Keratinocyte (primary cell): ENCODE measurements around the gene ALKBH5. TPM values are rescaled to one million over a fixed set of nuclear protein-coding genes. Genes with fewer than 3 reads are reported as not detected.

ENCODE experiments used
- DNase-seq: peaks from one replicate; pipeline ENCODE4 v3.0.0-alpha.2; 2011; ENCODE audit warnings: low read depth, missing footprints, low spot score
- FAIRE-seq: peaks from 2 replicates; lab custom pipeline; 2011; peaks lifted over from hg19 to GRCh38; lab: Jason Lieb, UNC
- H2AFZ ChIP-seq: 2 replicates; pipeline ENCODE4 v1.6.0; 2012; ENCODE audit warnings: low read length, control low read depth, inconsistent platforms; ENCODE audit not compliant: control insufficient read depth
- H3K27ac ChIP-seq: 2 replicates; pipeline ENCODE4 v1.5.1; 2011; ENCODE audit warnings: low read length; ENCODE audit not compliant: control insufficient read depth, insufficient read depth
- H3K27me3 ChIP-seq: 3 replicates; pipeline ENCODE4 v1.6.0; 2011; ENCODE audit warnings: low read length; ENCODE audit not compliant: control insufficient read depth, insufficient read depth; ENCODE audit errors: extremely low read depth
- H3K36me3 ChIP-seq, 2 experiments: 2 replicates in 1 of 2; 3 replicates in 1 of 2; pipeline ENCODE4 v1.5.1; 2011; ENCODE audit warnings: low read length in 2 of 2, mild to moderate bottlenecking in 1 of 2; ENCODE audit not compliant: control insufficient read depth in 2 of 2, insufficient read depth in 2 of 2; ENCODE audit errors: extremely low read depth in 1 of 2
- H3K4me1 ChIP-seq: 3 replicates; pipeline ENCODE4 v1.5.1; 2011; ENCODE audit warnings: low read length; ENCODE audit not compliant: control insufficient read depth, insufficient read depth; ENCODE audit errors: extremely low read depth
- H3K4me2 ChIP-seq: 3 replicates; pipeline ENCODE4 v1.6.0; 2011; ENCODE audit warnings: low read depth, low read length; ENCODE audit not compliant: control insufficient read depth, insufficient read depth; ENCODE audit errors: extremely low read depth
- H3K4me3 ChIP-seq, 3 experiments: fragments of 200-600 bp in 1 of 3; sonication (generic) in 1 of 3; 2 replicates in 2 of 3; 3 replicates in 1 of 3; pipeline ENCODE4 v1.5.1; 2011 to 2016; ENCODE audit warnings: low read length in 3 of 3, mild to moderate bottlenecking in 3 of 3, control low read depth in 2 of 3, inconsistent platforms in 1 of 3, low read depth in 1 of 3, mixed read lengths in 1 of 3, mixed run types in 1 of 3, moderate library complexity in 1 of 3; ENCODE audit not compliant: control insufficient read depth in 2 of 3, insufficient read depth in 2 of 3; ENCODE audit errors: extremely low read depth in 1 of 3
- H3K79me2 ChIP-seq: 2 replicates; pipeline ENCODE4 v1.6.0; 2012; ENCODE audit warnings: low read length; ENCODE audit not compliant: control insufficient read depth, insufficient read depth
- H3K9ac ChIP-seq: 3 replicates; pipeline ENCODE4 v1.6.0; 2011; ENCODE audit warnings: low read length; ENCODE audit not compliant: control insufficient read depth, insufficient read depth; ENCODE audit errors: extremely low read depth
- H3K9me1 ChIP-seq: 3 replicates; pipeline ENCODE4 v1.6.0; 2011; ENCODE audit warnings: low read length; ENCODE audit not compliant: control insufficient read depth, insufficient read depth; ENCODE audit errors: extremely low read depth
- H3K9me3 ChIP-seq: 2 replicates; pipeline ENCODE4 v1.5.1; 2012; ENCODE audit warnings: low read depth, low read length; ENCODE audit not compliant: control insufficient read depth
- H4K20me1 ChIP-seq: 3 replicates; pipeline ENCODE4 v1.6.0; 2011; ENCODE audit warnings: low read length; ENCODE audit not compliant: control insufficient read depth, insufficient read depth; ENCODE audit errors: extremely low read depth
- CTCF ChIP-seq, 3 experiments: IDR thresholded peaks in 1 of 3; conservative IDR thresholded peaks in 1 of 3; optimal IDR thresholded peaks in 1 of 3; 2 replicates in 2 of 3; 3 replicates in 1 of 3; pipeline versions ENCODE3 to v1.5.1; 2011; ENCODE audit warnings: low read length in 3 of 3, mild to moderate bottlenecking in 3 of 3, moderate library complexity in 2 of 3, control low read depth in 1 of 3, inconsistent platforms in 1 of 3; ENCODE audit not compliant: insufficient read depth in 2 of 3; ENCODE audit errors: extremely low read depth in 1 of 3
- EZH2 ChIP-seq: IDR thresholded peaks from one replicate; pipeline ENCODE4 v1.6.1; 2012; ENCODE audit warnings: inconsistent platforms, mild to moderate bottlenecking, low read length, moderate library complexity
- dilution Hi-C: fragments of 300-500 bp; cut with MboI; formaldehyde crosslinking; loops from one replicate; pipeline ENCODE4 v1.7.0; 2020; ENCODE audit warnings: low sequenced_read_pairs; ENCODE audit not compliant: extremely low pct_ligation_motif_present
- polyA plus RNA-seq, 5 experiments: library from polyadenylated mRNA; depleted of rRNA in 3 of 5; stranded (reverse) in 3 of 5; stranded (forward) in 1 of 5; unstranded in 1 of 5; fragments of >200 nt; gene quantifications; 1 replicate in 1 of 5; 2 replicates in 3 of 5; 3 replicates in 1 of 5; pipeline versions ENCODE4 v1.2.1 to v1.2.3, GENCODE V29; 2011 to 2012; ENCODE audit warnings: missing spikeins in 2 of 5, low read depth in 1 of 5, low replicate concordance in 1 of 5

Gene ALKBH5
- polyA plus RNA-seq, 1 donor (not counting 4 experiments of a cell fraction or from before 2014, with no cell fraction given) = 50.2 TPM

DNA sequence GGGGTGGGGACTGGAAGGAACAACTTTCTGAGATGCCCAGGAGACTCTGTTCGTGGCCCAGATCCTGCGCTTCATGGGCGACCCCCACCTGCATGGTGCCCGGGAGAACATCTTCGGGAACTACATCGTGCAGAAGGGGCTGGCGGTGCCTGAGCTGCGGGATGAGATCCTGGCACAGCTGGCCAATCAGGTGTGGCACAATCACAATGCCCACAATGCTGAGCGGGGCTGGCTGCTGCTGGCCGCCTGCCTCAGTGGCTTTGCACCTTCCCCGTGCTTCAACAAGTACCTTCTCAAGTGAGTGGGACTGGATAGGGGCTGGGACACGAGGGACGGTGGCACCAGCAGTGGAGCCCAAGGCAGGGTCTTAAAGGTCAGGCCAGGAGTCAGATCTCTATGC, 37.8 kb upstream of the ALKBH5 start:
- Histone ChIP-seq H3K27ac (no peak overlapping the region), H3K4me3 (no peak overlapping the region), H3K4me2 (no peak overlapping the region), H2AFZ (no peak overlapping the region), H3K9me1 (no peaks in the 10 kb centered on the region), H4K20me1 (no peaks in the 10 kb centered on the region), H3K4me1 (no peaks in the 10 kb centered on the region), H3K9me3 (no peaks in the 10 kb centered on the region), H3K36me3 (no peaks in the 10 kb centered on the region), H3K79me2 (no peaks in the 10 kb centered on the region), H3K27me3 (peaks cover 4% of the 10 kb centered on the region), H3K9ac (no peak overlapping the region)
- FAIRE-seq = no peak
- dilution Hi-C loops = no loop called here
- no peak for DNase-seq
- TF ChIP-seq CTCF (optimal IDR thresholded peaks at IDR 0.05 in 1 of 3, IDR thresholded peaks at IDR 0.05 in 1 of 3, conservative IDR thresholded peaks at IDR 0.05 in 1 of 3; ENCODE audit: extremely low read depth in 1 of 3, insufficient read depth in 2 of 3, low read length in 3 of 3) = no peak
- no peak for TF ChIP-seq EZH2

- DNase-seq (no peak), FAIRE-seq (no peak)
- Histone ChIP-seq H3K79me2 (no peaks in the 10 kb centered on the region), H3K27me3 (peaks cover 4% of the 10 kb centered on the region), H3K9ac (no peak overlapping the region), H2AFZ (no peak overlapping the region), H3K4me1 (no peaks in the 10 kb centered on the region), H3K4me2 (no peak overlapping the region), H3K36me3 (no peaks in the 10 kb centered on the region), H3K27ac (no peak overlapping the region), H3K9me1 (no peaks in the 10 kb centered on the region), H4K20me1 (no peaks in the 10 kb centered on the region), H3K4me3 (no peak overlapping the region), H3K9me3 (no peaks in the 10 kb centered on the region)
- dilution Hi-C loops = no loop called here
- TF ChIP-seq CTCF (optimal IDR thresholded peaks at IDR 0.05 in 1 of 3, IDR thresholded peaks at IDR 0.05 in 1 of 3, conservative IDR thresholded peaks at IDR 0.05 in 1 of 3; ENCODE audit: extremely low read depth in 1 of 3, insufficient read depth in 2 of 3, low read length in 3 of 3) = no peak
- no peak for TF ChIP-seq EZH2
These were observed 37.4 kb upstream of the ALKBH5 start for GRCh38 chr17:18146259-18146658.
